Stimulated activated CD4-positive, alpha-beta T cell treated with anti-CD3 and anti-CD28 coated beads, Interleukin-12 subunit alpha, Interleukin-12 subunit beta, amount 100 ng/mL, for 24 hours (primary cell): Measurements from ENCODE around the gene ACOT6.
"Not testable (repeated sequence)": the region's sequence is repeated elsewhere in the genome, so short reads cannot be mapped to it uniquely, and the experiment has no call there.

Experiments
- DNase-seq, 2 experiments: peaks; one replicate each; pipeline ENCODE4 v3.0.0-alpha.2; 2020; ENCODE audit warnings: low read depth in 2 of 2

The ACOT6 gene

GRCh38 chr14:73645248-73645610 lies 32.9 kb downstream of the ACOT6 start:
- no peak for DNase-seq

DNA sequence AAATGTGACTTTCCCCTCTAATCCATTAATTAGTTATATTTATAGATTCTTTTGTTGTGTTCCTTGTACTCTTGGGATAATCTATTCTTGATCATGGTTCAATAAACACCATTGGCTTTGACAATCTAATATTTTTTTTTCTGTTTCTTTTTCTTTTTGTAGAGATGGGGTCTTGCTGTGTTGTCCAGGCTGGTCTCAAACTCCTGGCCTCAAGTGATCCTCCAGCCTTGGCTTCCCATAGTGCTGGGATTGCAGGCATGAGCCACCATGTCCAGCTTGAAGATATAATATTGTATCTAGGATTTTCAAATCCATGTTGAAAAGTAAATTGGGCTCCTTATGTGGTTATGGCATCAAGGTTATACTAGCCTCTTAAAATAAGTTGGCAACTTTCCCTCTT lies 38.7 kb downstream of the ACOT6 start:
- no peak for DNase-seq

DNA sequence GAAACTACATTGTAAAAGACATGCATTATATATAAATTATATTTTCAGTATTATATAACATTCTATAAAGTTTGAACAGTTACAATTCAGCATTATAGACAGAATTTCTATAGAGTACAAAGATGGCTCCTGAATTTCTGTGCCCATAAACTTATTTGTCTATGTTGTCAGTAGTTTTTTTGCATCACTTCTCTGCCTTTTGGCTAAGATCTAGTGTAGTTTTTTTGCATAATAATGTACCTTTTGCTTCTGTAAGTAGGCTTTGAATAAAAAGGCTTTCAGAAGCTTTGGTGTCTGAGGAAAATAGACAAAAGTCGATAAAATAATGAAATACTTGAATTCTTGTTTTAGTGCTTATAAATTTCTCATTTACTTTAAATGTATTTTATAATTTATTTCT lies 43.5 kb downstream of the ACOT6 start:
- no peak for DNase-seq

DNA sequence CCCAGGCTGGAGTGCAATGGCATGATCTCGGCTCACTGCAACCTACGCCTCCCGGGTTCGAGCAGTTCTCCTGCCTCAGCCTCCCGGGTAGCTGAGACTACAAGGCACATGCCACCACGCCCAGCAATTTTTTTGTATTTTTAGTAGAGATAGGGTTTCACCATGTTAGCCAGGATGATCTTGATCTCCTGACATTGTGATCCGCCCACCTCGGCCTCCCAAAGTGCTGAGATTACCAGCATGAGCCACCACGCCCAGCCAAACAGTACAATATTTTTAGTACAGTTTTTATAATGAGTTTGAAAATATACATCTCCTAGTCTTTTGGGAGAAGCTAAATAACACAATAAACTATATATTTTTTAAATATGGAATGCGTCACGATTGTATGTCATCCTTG lies 46.9 kb downstream of the ACOT6 start:
- not testable (repeated sequence) for DNase-seq

DNA sequence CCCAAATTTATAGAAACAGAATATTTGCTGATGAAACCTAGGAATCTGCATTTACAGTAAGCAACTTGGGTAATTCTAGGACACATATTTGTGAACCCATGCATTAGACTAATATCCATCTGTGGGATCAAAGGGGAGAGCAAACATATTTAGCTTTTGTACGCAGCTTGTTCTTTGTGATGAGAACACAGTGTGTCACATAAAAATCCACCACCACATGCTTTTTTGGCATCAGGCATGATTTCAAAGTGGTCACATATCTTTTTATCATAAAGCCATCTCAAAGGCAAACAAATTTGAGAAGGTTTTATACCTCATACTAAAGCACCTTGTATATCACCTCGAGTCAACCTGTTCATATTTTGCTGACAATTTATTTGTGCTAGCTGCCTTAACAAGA lies 48.2 kb downstream of the ACOT6 start:
- DNase-seq: no peak

DNA sequence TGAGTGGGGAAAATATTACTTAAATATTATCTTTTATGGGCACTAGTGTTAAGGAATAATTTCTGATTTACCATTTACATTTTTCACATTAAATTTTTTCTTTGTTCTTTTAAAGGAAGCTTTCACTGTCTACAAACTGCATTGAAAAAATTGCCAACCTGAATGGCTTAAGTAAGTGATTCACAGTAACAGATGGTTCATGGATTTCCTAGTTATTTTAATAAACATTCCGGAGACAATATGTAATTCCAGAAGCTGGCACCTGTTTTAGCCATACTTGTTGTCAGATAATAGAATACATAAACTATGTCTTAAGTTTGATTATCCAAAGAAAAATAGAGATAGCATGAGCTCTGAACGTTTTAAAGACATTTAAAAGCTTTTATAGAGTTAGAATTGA lies 49.6 kb downstream of the ACOT6 start:
- no peak for DNase-seq

GRCh38 chr14:73662487-73662943 lies 50.2 kb downstream of the ACOT6 start:
- no peak for DNase-seq

DNA sequence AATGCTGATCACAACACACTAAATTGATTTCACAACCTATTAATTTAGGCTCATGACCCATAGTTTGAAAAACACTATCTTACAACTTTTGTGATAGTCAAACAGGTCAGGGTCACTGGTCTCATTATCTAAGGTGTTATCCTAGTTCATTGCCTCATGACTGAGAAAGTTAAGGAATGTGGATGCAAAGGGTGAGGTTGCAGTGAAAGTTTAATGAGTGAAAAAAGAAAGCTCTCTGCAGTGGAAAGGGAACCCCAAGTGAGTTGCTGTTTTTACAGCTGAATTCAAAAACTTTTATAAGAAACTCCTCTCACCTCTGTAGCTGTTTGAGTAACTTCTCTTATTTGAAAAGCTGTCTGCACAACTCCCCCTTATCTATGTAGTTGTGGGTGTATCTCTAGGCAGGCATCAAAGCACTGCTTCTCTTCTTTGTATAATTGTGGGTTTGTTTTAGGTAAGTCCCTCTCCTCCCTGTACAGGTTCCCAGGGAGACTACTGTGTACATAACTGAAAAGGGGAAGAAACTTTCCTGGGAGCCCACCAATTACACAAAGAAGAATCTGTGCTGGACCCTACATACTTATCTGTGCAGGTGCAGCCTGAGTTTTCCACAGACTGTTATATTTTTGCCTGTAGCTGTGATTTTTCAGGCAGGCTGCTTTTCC lies 51.4 kb downstream of the ACOT6 start:
- no peak for DNase-seq

DNA sequence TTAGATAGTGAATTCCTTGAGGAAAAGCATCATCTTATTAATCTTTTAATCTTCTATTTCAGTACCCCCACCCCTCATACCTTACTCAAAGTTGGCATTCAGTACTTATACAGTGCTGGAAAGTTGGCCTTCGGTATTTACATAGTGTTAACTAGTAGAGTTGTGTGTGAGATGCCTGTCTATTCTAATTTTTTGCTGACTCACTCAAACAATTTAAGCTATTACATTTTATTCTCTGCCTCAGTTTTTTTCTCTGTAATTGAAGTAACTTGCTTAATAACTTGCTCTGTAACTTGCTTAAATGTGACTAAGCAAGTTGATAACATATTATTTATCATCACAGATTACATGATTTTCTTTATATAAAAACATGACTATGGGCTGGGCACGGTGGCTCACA lies 52.8 kb downstream of the ACOT6 start:
- no peak for DNase-seq

GRCh38 chr14:73666583-73666982 lies 54.3 kb downstream of the ACOT6 start:
- no peak for DNase-seq

DNA sequence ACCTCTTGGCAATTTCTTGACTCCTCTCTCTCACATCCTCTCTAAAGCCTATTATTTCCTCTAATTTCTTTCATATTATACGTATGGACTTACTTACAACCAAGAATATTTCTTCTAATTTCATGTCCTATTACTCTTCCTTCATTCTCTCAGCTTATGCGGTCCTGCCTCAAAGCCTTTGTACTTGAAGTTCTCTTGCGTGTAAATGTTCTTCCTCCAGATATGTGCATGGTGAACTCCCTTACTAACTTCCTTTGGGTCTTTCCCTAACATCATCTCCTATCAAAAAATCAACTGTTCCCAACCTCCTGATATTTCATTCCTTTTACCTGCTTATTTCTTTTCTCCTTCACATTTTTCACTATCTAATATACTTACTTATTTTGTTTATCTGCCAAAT lies 55.5 kb downstream of the ACOT6 start:
- no peak for DNase-seq
